Loucy (cell line): Measurements from ENCODE around the gene CDH4.

Source experiments
- H2AFZ ChIP-seq: fragments of 200-600 bp; sonication (generic); 2 replicates; pipeline ENCODE4 v1.6.0; 2016; ENCODE audit warnings: antibody characterized with exemption, mild to moderate bottlenecking, low read length, moderate library complexity
- H3F3A ChIP-seq: fragments of 200-600 bp; 2 replicates; pipeline ENCODE4 v1.6.0; 2016; ENCODE audit warnings: antibody characterized with exemption, low read depth, mild to moderate bottlenecking
- H3K27me3 ChIP-seq: fragments of 200-600 bp; sonication (generic); 2 replicates; pipeline ENCODE4 v1.6.1; 2014; ENCODE audit warnings: low read length, mild to moderate bottlenecking; ENCODE audit not compliant: insufficient read depth, poor library complexity, severe bottlenecking
- H3K36me3 ChIP-seq: fragments of 200-600 bp; sonication (generic); 2 replicates; pipeline ENCODE4 v1.6.1; 2016; ENCODE audit warnings: low read length; ENCODE audit not compliant: insufficient read depth
- H3K4me1 ChIP-seq: fragments of 200-600 bp; sonication (generic); 2 replicates; pipeline ENCODE4 v1.5.1; 2014; ENCODE audit warnings: low read length, mild to moderate bottlenecking; ENCODE audit not compliant: insufficient read depth, poor library complexity, severe bottlenecking
- H3K4me2 ChIP-seq: fragments of 200-600 bp; sonication (generic); 2 replicates; pipeline ENCODE4 v1.6.0; 2014; ENCODE audit warnings: antibody characterized with exemption, low read length, low read depth, mild to moderate bottlenecking; ENCODE audit not compliant: poor library complexity, severe bottlenecking
- H3K4me3 ChIP-seq: fragments of 200-600 bp; sonication (generic); 2 replicates; pipeline ENCODE4 v1.5.1; 2014; ENCODE audit warnings: low read length, mild to moderate bottlenecking, mixed read lengths; ENCODE audit not compliant: poor library complexity, severe bottlenecking
- H3K79me2 ChIP-seq: fragments of 200-600 bp; sonication (generic); 2 replicates; pipeline ENCODE4 v1.6.1; 2014; ENCODE audit warnings: low read length; ENCODE audit not compliant: insufficient read depth
- H3K9ac ChIP-seq: fragments of 200-600 bp; sonication (generic); 2 replicates; pipeline ENCODE4 v1.6.0; 2014; ENCODE audit warnings: mild to moderate bottlenecking, low read depth, low read length, moderate library complexity; ENCODE audit not compliant: poor library complexity, severe bottlenecking
- H3K9me2 ChIP-seq: fragments of 200-600 bp; sonication (generic); replicated peaks from 2 replicates; pipeline ENCODE4 v1.6.1; 2016; ENCODE audit warnings: low read depth, low read length, mixed read lengths
- H3K9me3 ChIP-seq: fragments of 200-600 bp; sonication (generic); 2 replicates; pipeline ENCODE4 v1.6.1; 2014; ENCODE audit warnings: mild to moderate bottlenecking, antibody characterized with exemption, low read length, low read depth; ENCODE audit not compliant: insufficient read depth
- H4K20me1 ChIP-seq: fragments of 200-600 bp; sonication (generic); 2 replicates; pipeline ENCODE4 v1.6.0; 2014; ENCODE audit warnings: antibody characterized with exemption, low read length, mild to moderate bottlenecking; ENCODE audit not compliant: insufficient read depth, poor library complexity, severe bottlenecking
- EZH2phosphoT487 ChIP-seq: fragments of 200-600 bp; IDR thresholded peaks from 2 replicates; pipeline ENCODE4 v1.6.1; 2018; ENCODE audit warnings: antibody characterized with exemption, mild to moderate bottlenecking, moderate library complexity, borderline replicate concordance
- TF ChIP-seq, protein P1 (sequence below): fragments of 200-600 bp; sonication (generic); conservative IDR thresholded peaks from 2 replicates; pipeline ENCODE4 v1.5.1; 2014; ENCODE audit warnings: mild to moderate bottlenecking, antibody characterized with exemption, low read length

Gene CDH4

DNA sequence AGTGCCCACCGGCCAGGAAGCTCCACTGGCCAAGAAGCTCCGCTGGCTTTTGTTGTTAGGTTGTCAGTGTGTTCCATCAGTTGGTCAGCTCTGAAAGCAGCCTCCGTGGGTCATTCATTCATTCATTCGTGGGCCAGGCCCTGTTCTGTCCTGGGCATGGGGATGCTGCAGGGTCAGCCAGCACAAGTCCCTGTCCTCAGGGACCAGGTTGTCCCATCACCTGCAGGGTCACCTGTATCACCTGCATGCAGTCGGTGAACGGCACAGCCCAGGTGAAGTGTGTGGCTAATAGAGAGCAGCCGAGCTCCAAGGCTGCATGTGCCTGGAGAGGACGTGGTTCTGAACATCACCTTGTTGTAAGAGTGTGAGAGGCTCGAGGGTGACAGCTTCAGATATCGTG lies 403.5 kb downstream of the CDH4 start:
- no peak overlapping the region for H2AFZ ChIP-seq
- H3K9ac ChIP-seq = no peak overlapping the region
- no peak overlapping the region for H3K4me3 ChIP-seq
- no peaks in the 10 kb centered on the region for H4K20me1 ChIP-seq
- H3K4me1 ChIP-seq = no peaks in the 10 kb centered on the region
- H3K79me2 ChIP-seq = no peaks in the 10 kb centered on the region
- H3K36me3 ChIP-seq = no peaks in the 10 kb centered on the region
- H3K4me2 ChIP-seq = no peak overlapping the region
- TF ChIP-seq, protein P1, sequence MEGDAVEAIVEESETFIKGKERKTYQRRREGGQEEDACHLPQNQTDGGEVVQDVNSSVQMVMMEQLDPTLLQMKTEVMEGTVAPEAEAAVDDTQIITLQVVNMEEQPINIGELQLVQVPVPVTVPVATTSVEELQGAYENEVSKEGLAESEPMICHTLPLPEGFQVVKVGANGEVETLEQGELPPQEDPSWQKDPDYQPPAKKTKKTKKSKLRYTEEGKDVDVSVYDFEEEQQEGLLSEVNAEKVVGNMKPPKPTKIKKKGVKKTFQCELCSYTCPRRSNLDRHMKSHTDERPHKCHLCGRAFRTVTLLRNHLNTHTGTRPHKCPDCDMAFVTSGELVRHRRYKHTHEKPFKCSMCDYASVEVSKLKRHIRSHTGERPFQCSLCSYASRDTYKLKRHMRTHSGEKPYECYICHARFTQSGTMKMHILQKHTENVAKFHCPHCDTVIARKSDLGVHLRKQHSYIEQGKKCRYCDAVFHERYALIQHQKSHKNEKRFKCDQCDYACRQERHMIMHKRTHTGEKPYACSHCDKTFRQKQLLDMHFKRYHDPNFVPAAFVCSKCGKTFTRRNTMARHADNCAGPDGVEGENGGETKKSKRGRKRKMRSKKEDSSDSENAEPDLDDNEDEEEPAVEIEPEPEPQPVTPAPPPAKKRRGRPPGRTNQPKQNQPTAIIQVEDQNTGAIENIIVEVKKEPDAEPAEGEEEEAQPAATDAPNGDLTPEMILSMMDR = no peak
- TF ChIP-seq EZH2phosphoT487 = no peak
- H3K9me2 ChIP-seq = no peaks in the 10 kb centered on the region
- H3K9me3 ChIP-seq = no peaks in the 10 kb centered on the region
- no peaks in the 10 kb centered on the region for H3K27me3 ChIP-seq
- no peaks in the 10 kb centered on the region for H3F3A ChIP-seq

DNA sequence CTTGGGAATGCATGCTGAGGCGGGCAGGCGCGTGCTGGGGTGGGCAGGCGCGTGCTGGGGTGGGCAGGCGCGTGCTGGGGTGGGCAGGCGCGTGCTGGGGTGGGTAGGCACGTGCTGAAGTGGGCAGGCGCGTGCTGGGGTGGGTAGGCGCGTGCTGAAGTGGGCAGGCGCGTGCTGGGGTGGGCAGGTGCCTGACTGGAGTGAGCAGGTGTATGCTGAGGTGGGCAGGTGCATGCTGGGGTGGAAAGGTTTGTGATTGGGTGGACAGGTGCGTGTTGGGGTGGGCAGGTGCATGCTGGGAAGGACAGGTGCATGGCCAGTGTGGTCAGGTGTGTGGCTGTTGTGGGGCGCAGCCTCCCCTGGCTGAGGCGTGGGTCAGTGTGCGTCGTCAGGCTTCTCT lies 404.1 kb downstream of the CDH4 start:
- Histone ChIP-seq H3K36me3 (no peaks in the 10 kb centered on the region), H3K27me3 (no peaks in the 10 kb centered on the region), H3K4me2 (no peak overlapping the region)

DNA sequence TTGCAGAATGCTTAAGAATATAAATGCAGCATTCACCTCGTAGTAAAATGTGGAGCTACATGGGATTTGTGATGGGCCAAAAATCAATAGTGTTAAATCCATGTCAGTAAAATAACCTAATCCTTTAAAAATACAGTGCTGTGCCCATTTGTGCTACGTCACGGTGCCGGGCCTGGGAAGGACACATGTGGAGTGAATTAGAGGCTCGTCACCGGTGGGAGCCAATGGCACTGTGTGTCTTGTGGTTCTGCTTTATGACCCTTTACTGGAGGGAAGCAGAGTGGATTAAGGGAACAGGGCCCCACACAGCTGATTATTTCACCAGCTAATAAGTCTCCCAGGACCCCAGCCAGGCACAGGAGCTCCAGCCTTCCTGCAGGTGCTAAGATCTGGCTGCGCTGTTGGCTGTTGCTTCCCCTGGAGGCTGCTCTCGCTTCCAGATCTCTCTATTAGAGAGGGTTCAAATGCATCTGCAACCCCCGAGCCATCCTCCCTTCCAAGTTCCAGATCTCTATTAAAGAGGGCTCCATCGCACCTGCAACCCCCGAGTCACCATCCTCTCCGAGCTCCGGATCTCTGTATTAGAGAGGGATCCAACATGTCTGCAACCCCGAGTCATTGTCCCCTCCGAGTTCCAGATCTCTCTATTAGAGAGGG lies 405.8 kb downstream of the CDH4 start:
- no peaks in the 10 kb centered on the region for H3K36me3 ChIP-seq
- peaks cover 4% of the 10 kb centered on the region for H4K20me1 ChIP-seq
- H3K9ac ChIP-seq = no peak overlapping the region
- H2AFZ ChIP-seq = no peak overlapping the region
- TF ChIP-seq EZH2phosphoT487 = no peak
- H3K4me2 ChIP-seq = no peak overlapping the region
- H3K79me2 ChIP-seq = no peaks in the 10 kb centered on the region
- H3F3A ChIP-seq = no peaks in the 10 kb centered on the region
- H3K9me2 ChIP-seq = no peaks in the 10 kb centered on the region
- H3K4me3 ChIP-seq = no peak overlapping the region
- H3K9me3 ChIP-seq = no peaks in the 10 kb centered on the region
- H3K27me3 ChIP-seq = no peaks in the 10 kb centered on the region
- no peaks in the 10 kb centered on the region for H3K4me1 ChIP-seq

More for the DNA sequence above, 404.1 kb downstream of the CDH4 start:
- no peaks in the 10 kb centered on the region for H3K79me2 ChIP-seq
- no peaks in the 10 kb centered on the region for H3K9me2 ChIP-seq
- no peak overlapping the region for H2AFZ ChIP-seq
- no peaks in the 10 kb centered on the region for H3F3A ChIP-seq
- no peak for TF ChIP-seq EZH2phosphoT487
- TF ChIP-seq, protein P1 = no peak
- H4K20me1 ChIP-seq = no peaks in the 10 kb centered on the region
- H3K9ac ChIP-seq = no peak overlapping the region
- no peaks in the 10 kb centered on the region for H3K4me1 ChIP-seq
- H3K4me3 ChIP-seq = no peak overlapping the region
- H3K9me3 ChIP-seq = no peaks in the 10 kb centered on the region

DNA sequence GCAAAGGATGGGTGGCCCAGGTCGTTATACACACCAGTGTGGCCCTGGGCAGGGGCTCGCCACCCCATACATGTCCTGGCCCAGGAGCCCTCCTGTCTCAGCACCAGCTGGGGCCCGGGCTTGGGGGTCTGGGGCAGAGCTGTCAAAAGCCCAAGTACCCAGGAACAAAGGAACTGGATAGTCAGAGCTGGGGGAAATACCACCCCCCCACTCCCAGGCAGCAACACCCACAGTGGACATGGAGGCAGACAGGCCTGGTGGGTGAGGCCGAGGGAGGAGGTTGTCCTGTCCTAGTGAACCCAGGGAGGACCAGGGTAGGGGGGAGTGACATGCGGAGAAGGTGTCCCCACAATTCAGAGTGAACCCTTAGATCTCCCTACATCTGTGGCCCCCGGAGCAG lies 406.5 kb downstream of the CDH4 start:
- H4K20me1 ChIP-seq = peaks cover 4% of the 10 kb centered on the region
- H3F3A ChIP-seq = no peaks in the 10 kb centered on the region
- H3K79me2 ChIP-seq = no peaks in the 10 kb centered on the region
- TF ChIP-seq, protein P1 = no peak
- no peak for TF ChIP-seq EZH2phosphoT487
- no peaks in the 10 kb centered on the region for H3K36me3 ChIP-seq
- no peak overlapping the region for H3K4me2 ChIP-seq
- H3K9me2 ChIP-seq = no peaks in the 10 kb centered on the region
- H3K27me3 ChIP-seq = no peaks in the 10 kb centered on the region
- no peaks in the 10 kb centered on the region for H3K9me3 ChIP-seq
- H3K9ac ChIP-seq = no peak overlapping the region
- no peak overlapping the region for H2AFZ ChIP-seq
- no peak overlapping the region for H3K4me3 ChIP-seq
- H3K4me1 ChIP-seq = no peaks in the 10 kb centered on the region
